Stimulated activated CD4-positive, alpha-beta T cell treated with anti-CD3 and anti-CD28 coated beads, Interleukin-15, amount 100 ng/mL, for 1 hour (primary cell): ENCODE results near the gene PHF1.
"Not testable (repeated sequence)": the region's sequence is repeated elsewhere in the genome, so short reads cannot be mapped to it uniquely, and the experiment has no call there.

Source experiments
- DNase-seq, 2 donors: peaks; one replicate each; pipeline ENCODE4 v3.0.0-alpha.2; 2020; ENCODE audit warnings: low read depth in 1 of 2, low spot score in 1 of 2

PHF1 gene

DNA sequence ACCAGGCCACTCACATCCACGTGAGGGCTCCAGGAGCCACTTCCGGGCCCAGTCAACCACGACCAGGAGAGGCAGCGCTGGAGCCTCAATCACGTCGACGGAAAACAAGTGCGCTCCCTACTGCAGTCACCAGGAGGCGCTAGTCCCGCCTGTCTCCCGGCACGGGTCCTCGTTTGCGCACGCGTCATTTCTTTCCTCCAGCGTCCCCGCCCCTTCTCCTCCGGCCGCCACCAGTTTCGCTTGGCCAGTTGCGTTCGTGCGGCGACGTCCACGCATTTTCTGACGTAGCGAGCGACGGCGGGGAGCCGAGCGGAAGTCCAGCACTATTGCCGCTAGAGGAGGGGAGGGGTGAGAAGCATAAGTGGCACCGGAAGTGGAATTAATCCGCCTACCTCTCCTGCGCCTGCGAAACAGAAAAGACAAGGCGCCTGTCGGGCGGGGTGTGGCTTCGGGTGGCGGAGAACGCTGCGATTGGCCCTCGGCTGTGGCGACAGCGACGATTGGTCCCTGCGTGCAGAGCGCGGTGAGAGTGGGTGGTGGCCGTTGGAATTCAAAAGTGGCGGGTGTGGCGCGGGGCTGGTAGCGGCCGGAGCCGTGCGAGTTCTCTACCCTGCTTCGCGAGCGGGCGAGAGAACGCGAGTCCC, 19.4 kb upstream of the PHF1 start, which contains the start of gene KIFC1:
KIFC1 (plus strand) TSS at position 546 of the 644 bp plus-strand sequence. CDS start 163 bp downstream, outside the sequence.
- peak; percentile 93 to 97 for DNase-seq

DNA sequence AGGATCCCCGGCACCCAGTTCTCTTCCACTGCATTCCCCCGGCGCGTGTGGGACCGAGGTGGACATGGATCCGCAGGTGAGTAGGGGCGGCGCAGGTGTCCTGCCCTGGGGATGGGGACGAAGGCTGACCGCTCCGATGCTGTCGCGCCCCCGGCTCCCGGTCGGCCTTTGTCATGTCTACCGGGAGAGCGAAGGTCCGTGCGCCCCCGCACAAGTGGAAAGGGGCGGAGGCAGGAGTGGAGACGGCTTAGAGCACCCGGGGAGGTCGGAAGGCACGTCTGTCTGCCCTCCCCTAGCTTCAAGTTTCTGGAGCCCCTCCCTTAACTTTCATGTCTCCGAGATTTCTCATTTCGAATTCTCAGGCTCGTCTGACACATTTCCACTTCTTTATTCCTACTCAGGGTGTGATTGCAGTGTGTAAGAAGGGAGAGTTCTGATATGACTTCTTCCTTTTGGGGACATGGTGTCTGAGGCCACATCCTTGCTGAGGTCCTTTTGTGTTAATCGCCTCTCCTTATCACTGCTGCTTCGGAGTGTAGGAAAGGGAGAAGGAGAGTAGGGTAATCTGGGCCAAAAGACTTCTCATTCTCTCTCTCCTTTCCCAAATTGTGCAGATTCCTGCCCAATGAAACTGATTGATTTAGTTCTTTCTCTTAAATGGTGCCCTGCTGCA, 18.8 kb upstream of the PHF1 start:
- no peak for DNase-seq

DNA sequence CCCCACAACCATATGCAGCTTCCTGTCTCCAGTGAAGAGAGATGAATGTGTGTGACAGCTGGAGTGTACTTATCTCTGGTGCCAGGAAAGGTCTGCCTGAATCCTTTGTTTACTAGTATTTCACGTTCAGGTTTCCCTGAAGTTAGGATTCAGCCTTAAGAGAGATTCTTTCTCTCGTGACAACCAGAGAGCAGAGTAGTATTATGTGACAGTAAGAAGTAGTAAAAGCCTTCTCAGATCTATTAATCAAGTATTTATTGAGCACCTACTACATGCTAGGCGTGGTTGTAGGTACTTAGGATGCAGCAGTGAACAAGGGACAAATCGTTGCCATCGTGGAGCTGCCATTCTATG, 18.2 kb upstream of the PHF1 start:
- DNase-seq = no peak

DNA sequence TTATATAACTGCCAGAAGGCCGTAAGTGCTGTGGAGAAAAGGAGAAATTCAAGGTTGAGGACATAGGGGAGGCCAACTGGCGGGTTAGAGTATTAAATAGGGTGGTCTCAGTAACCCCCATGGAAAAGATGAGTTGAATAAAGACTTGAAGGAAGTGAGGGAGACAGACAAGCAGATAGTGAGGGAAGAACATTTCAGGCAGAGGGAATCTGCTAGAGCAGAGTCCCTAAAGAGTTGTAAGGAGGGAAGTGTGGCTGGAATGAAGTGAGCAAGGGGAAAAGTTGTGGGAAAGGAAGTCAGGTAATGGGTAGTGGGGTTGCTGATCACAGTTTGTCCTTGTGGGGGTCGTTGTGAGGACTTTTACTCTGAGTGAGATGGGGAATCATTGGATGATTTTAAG, 17.8 kb upstream of the PHF1 start:
- DNase-seq = no peak

DNA sequence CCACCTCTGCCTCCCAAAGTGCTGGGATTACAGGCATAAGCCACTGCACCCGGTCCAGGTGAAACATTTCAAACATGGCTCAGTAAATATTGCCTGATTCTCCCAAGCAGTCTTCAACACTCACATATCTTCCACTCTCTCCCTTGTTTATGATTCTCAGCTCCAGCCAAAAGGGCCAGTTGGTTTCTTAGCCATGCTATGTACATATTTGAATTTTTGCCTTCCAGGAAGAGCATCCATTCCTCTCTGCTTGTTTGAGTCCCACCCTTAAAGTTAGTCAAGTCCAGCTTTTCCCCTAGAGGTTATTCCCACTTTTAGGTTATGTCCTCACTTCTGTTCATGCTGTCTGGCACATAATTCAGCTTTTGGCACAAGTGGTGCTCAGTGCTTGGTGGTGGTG, 13.3 kb upstream of the PHF1 start:
- no peak for DNase-seq

DNA sequence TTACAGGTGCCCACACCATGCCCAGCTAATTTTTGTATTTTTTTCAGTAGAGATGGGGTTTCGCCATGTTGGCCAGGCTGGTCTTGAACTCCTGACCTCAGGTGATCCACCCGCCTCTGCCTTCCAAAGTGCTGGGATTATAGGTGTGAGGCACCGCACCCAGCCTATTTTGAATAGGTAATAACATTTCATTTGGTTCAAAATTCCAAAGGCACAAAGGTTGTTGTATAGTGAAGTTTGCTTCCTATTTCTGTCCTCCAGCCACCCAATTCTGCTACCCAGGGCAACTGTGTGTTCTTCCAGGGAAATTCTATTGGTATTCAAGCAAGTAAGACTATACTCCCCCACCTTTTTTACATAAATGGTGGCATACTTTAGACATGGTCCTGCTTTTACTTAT, 12.2 kb upstream of the PHF1 start:
- DNase-seq = not testable (repeated sequence)

DNA sequence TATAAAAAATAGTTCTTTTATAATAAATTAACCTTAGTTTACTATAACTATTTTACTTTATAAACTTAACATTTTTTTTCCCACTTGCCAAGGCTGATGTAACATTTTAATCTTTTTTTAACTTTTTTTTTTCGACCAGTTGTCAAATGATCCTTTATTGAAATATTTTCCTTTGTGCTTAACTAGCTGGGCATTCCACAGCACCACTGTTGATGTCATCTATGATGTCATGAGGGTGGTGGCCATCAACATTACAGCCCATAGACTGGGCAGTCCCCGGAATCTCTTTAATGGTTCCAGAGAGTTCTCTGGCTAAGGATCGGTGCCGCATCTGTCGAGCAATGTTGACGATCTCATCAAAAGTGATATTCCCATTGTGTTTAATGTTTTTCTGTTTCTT, 10.9 kb upstream of the PHF1 start:
- DNase-seq = not testable (repeated sequence)

DNA sequence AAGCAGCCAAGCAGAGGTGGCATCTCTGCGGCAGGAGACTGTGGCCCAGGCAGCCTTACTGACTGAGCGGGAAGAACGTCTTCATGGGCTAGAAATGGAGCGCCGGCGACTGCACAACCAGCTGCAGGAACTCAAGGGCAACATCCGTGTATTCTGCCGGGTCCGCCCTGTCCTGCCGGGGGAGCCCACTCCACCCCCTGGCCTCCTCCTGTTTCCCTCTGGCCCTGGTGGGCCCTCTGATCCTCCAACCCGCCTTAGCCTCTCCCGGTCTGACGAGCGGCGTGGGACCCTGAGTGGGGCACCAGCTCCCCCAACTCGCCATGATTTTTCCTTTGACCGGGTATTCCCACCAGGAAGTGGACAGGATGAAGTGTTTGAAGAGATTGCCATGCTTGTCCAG, 5.9 kb upstream of the PHF1 start:
- no peak for DNase-seq

DNA sequence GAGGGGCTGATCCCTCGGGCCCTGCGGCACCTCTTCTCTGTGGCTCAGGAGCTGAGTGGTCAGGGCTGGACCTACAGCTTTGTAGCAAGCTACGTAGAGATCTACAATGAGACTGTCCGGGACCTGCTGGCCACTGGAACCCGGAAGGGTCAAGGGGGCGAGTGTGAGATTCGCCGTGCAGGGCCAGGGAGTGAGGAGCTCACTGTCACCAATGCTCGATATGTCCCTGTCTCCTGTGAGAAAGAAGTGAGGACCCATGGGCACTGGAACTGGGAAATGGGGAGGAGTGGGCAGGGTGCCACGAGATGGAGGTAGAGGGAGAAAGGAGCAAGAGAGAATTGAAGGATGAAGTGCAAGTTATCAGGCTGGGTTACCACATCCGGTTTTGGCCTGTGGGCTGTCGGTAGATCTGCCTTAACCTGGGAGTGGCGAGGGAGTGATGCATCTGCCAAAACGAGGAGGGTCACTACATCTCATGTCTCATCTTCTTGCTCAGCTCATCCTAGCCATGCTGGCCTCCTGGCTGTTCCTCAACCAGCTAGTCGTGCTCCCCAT, 5.4 kb upstream of the PHF1 start:
- no peak for DNase-seq

DNA sequence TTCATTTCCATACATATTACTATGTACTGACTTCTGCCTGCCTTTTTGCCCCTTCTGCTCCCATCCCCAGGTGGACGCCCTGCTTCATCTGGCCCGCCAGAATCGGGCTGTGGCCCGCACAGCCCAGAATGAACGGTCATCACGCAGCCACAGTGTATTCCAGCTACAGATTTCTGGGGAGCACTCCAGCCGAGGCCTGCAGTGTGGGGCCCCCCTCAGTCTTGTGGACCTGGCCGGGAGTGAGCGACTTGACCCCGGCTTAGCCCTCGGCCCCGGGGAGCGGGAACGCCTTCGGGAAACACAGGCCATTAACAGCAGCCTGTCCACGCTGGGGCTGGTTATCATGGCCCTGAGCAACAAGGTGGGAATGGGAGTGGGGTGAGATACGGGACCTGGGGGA, 4.7 kb upstream of the PHF1 start:
- DNase-seq = no peak

DNA sequence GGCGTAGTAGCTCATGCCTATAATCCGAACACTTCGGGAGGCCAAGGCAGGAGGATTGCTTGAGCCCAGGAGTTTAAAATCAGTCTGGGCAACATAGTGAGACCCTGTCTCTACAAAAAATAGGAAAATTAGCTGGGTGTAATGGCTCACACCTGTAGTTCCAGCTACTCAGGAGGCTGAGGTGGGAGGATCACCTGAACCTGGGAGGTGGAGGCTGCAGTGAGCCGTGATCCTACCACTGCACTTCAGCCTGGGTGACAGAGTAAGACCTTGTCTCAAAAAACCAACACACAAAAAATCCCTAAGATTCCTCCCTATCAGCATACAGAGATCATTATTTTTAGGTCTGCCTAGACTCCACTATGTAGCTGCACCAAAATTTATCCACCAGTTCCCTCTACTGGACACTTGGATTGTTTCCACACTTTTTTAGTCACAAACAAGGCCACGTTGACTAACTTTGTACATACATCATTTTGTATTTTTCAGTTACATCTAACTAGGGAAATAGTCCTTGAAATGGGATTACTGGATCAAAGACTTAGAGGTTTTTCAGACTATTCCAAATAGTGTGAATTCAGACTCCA, 3.6 kb upstream of the PHF1 start:
- no peak for DNase-seq

DNA sequence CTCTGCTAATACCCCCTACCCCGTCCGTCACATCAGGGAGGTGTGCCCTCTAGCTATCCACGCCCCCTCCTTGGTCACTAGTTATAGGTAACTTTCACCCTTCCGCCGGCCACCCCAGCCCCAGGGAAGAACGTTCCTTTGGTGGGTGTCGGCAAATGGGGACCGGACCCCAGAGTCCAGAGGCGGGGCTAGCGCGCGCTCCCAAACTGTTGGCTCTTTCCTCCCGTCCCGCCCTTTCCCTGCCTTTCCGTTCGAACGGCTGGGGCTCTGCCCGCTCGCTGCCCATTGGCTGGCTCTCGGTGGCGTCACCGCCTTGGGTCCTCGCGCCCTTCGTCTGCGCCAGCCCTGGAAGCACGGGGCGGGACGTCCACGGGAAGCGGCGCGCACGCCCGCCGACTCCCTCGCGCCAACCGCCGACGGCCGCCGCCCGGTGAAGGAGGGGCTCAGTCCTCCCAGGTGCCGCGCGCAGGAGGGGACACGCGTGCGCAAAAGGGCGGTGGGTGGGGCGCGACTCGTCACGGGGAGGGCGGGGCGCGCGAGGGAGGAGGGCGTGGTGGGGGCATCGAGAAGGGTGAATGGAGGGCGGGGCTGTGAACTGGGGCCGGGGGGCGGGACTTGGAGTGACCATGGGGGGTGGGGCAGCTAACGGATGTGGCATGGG, 634 bp upstream of the PHF1 start:
- DNase-seq = peak; percentile 95 to 96

DNA sequence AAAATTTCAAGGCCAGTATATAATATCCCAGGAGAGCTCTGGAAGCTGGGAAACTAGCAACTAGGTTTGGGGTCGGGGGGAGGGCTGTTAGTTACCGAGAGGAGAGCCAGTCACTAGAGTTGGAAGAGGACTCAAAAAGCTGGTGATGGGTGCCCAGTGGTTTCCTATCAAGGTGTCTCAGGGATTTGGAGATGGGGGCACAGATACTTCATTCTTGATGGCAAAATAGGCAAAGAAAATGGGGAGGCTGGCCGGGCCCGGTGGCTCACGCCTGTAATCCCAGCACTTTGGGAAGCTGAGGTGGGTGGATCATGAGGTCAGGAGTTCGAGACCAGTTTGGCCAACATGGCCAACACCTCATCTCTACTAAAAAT, 805 bp downstream of the PHF1 start:
- DNase-seq = no peak

DNA sequence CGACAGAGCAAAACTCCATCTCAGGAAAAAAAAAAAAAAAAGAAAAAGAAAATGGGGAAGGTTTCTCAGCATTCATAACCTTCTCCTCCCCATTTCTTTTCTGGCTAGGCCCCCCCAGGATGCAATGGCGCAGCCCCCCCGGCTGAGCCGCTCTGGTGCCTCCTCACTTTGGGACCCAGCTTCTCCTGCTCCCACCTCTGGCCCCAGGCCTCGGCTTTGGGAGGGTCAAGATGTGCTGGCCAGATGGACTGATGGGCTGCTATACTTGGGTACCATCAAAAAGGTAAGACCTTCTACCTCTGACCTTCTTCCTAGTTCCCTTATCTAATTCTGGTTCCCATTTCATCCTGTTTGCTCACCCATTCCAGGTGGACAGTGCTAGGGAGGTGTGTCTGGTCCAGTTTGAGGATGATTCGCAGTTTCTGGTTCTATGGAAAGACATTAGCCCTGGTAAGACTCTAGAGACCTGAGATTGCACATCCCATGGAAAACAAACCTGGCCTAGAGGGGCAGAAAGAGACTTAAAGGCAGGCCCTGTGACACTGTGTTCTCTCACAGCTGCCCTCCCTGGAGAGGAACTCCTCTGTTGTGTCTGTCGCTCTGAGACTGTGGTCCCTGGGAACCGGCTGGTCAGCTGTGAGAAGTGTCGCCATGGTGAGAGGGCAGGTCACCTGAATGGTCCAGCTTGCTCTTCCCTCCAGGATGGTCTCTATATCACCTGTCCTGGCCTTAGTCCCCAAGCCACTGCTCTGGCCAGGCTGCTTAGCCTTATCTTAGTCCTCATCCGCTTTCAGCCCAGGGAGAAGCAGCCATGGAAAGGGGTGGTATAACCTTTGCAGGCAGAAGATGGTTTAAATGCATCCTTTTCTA, 1.6 kb downstream of the PHF1 start:
- DNase-seq = no peak

DNA sequence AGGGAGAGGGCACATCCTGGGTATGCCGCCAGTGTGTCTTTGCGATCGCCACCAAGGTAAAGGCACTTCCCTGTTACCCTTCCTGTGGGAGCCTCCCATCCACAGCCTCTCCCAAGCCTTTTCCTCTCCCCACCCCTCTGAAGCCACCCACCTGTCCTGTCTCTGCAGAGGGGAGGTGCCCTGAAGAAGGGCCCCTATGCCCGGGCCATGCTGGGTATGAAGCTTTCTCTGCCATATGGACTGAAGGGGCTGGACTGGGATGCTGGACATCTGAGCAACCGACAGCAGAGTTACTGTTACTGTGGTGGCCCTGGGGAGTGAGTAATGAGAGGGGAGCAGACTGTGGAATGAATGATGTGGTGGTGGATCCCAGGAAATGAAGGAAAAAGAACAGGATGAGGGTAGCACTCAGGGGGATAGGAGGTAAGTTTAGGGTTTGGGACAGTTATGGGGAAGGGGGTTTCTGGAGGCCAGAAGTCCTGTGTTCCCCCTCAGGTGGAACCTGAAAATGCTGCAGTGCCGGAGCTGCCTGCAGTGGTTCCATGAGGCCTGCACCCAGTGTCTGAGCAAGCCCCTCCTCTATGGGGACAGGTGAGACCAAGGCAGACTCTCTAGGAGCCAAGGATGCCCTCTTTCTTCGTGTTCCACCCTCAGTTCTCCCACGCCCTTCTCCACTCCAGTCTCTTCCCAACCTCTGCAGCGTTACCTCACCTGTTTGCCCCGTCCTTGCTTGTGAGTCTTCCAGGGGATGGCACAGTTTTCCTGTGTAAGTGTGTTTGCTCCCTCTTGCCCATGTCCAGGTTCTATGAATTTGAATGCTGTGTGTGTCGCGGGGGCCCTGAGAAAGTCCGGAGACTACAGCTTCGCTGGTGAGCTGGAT, 2.7 kb downstream of the PHF1 start:
- no peak for DNase-seq

DNA sequence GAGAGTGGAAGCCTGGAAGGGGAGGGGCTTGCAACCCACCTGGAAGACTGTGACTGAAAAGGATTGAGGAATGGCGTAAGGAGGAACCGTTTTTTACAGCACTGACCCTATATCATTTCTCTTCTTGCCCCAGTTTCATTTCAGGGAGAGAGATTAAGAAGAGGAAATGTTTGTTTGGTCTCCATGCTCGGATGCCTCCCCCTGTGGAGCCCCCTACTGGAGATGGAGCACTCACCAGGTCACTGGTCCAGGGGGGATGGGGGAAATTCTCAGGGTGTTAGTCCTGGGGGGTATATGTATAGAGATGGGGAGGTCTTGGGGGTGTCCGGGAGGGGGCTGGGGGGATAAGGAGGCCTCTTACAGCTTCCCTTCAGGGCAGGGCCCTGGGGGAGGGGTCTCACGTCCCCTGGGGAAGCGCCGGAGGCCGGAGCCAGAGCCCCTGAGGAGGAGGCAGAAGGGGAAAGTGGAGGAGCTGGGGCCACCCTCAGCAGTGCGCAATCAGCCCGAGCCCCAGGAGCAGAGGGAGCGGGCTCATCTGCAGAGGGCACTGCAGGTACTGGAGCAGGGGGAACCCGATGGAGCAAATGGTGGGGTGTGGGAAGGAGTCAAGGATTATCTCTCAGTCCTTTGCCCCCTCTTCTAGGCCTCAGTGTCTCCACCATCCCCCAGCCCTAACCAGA, 3.9 kb downstream of the PHF1 start:
- no peak for DNase-seq

DNA sequence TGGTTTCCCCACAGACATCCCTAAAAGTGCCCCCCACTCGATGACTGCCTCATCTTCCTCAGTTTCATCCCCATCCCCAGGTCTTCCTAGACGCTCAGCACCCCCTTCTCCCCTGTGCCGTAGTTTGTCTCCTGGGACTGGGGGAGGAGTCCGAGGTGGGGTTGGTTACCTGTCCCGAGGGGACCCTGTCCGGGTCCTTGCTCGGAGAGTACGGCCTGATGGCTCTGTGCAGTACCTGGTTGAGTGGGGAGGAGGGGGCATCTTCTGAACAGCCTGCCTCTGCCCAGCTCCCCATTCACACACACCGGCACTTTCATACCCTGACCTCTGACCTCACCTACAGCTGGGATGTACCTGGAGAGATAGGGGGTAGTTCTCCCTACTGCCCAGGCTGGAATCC, 5.0 kb downstream of the PHF1 start:
- DNase-seq = no peak

DNA sequence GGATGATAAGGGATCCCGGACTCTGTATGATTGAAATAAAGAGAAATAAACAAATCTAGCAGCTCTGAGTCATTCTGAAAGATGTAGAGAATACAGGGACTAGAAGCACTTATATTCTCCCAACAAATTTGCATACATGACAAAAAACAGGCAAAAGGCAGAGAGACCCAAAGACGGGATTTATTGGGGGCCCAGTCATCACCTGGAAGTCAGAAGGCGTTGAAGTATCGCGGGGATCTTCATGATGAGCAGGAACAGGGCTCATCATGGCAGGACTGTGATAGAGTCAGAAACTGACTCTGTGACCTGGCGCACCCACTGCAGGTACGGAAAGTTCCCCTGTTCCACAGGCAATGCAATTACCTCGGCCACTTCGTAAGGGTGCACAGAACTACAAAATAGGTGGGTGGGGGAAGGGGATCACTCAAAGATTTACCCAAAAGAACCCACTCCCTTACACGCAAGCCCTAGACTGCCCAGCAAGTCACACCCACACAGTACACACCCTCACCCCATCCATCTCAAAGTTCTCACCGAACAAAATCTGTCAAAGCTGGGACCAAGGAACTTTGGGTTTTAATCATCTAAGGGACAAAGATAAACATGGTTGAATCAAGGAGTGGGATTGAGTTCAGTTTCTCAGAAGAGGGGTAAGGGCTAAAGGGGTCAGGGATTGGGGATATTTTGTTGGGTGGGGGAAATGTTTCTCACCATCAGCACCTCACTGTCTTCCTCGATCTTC, 5.7 kb downstream of the PHF1 start:
- DNase-seq = no peak
